NCI-H82 (cell line): ENCODE data around the gene FGFR2.

Source experiments
- DNase-seq: peaks from one replicate; lab custom pipeline; 2025; lab: John Stamatoyannopoulos, UW

The FGFR2 gene

GRCh38 chr10:121493521-121493920 is 104.7 kb downstream of the FGFR2 start:
- no peak for DNase-seq

DNA sequence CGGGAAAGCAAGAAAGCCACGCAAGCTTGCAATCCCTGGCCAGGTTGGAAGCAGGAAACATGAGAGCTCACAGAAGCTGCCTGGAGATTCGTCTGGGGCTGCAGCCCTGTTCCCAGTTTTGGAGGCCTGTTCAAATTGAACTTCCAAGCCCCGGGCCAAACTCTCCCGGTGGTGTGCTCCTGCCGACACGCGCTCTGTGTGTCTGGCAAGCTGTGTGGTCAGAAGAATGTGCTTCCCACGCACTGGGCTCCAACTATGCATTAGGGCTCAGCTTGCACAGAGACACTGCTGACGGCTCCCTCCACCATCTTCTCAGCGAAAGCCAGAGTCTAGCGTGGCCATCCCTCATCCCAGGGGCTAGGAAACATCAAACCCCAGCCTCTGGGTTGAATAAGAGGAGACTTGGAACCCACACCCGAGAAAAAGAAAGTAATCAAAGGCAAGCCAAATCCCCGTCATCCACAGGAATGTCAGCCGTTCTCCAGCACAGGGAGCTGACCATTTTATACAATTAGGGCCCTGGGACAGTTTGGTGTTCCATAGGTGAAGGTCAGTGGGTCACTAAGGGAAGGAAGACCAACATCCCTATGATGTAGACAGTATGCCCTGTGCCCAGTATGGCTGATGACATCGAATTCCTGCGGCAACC is 107.2 kb downstream of the FGFR2 start:
- DNase-seq: no peak

- DNase-seq: no peak
These were observed 112.7 kb downstream of the FGFR2 start for GRCh38 chr10:121485436-121486139.

DNA sequence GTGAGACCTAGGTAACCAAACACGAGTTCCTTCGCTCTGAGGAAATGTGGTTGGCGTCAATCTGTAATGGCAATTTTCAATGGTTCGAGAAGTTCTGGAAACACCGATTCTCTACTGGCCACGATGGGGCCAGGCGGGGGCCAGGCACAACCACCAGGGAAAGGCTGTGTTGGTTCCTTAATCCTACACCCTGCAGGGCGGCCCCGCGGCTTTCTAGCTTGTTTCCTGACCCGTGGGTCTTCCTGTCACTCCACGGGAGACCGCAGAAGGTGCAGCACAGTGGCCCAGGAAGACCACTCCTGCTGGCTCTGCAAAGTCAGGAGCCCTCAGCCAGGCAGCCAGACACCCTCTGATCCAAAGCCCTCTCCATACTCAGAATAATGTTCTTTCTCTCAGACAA is 113.4 kb downstream of the FGFR2 start:
- DNase-seq: no peak

GRCh38 chr10:121484401-121484800 is 113.8 kb downstream of the FGFR2 start:
- DNase-seq: no peak

DNA sequence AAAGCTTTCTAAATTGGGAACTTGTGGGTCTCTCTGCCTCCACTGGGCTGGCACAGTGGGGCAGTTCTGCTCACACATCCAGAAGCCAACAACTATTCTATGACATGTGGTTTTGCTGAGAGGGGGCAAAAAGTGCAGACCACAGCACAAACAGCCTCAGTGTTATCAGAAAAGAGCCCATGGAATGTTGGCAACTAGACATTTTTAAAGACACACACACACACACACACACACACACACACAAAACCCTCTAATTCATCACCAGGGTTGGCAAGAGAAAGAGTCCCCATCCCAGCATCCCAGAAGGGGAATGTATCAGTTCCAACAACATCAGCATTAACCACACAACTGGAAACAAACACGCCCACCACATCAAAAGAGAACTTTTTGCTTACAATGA is 117.1 kb downstream of the FGFR2 start:
- DNase-seq: no peak

DNA sequence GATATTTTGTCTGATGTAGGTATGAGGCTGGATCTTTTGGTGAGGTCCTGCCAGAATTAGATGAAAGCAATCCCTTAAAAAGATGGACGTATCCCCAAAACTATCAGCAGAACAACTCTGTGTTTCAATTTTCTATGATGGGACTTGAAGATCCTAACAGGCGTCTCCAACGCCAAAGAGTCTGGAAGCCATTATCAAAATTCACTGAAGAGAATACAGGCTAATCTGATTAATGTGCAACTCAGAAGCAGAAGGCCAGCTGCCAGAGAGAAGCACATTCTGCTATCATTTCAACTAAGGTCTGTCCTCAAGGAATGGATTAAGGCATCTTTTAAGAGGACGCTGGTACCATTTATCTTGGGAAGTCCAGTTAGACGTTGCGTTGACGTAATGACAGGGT is 119.7 kb downstream of the FGFR2 start:
- DNase-seq: peak; percentile 93

DNA sequence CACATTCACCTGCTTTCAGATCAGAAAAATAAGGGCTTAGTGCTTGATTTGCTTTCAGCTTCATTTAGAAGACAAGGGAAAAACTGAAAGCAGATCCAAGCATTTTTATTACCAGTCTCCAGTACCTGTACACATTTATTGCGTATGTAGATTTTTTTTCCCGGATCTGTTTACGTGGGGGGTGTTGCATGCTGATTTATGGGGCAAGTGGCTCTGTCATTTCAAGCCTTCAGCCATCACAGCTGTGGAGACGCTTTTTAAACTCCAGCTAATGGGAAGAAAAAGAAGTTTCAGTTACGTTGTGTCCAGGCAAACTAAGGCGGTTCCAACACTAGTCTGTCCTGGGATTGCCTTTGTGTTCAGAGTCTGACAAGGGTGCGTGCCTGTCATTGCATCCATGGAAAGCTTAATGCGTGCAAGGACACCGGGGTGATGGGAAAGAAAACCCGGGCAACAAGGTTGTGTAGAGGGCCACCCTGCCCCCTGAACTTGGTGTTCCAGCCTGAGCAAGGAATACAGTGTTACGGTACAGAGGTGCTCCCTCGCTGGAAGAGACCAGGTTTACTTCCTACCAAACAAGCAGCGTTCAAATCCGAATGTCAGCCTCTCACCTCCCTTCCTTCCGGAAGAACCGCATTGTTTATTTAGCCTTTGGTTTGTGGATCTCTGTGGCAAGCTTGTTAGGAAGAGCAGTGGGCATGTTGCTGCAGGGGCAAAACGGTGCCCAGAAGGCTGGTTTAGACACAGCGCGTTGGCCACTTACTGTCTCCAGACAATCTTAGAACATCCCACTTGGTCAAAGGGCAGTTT is 128.2 kb downstream of the FGFR2 start:
- no peak for DNase-seq

DNA sequence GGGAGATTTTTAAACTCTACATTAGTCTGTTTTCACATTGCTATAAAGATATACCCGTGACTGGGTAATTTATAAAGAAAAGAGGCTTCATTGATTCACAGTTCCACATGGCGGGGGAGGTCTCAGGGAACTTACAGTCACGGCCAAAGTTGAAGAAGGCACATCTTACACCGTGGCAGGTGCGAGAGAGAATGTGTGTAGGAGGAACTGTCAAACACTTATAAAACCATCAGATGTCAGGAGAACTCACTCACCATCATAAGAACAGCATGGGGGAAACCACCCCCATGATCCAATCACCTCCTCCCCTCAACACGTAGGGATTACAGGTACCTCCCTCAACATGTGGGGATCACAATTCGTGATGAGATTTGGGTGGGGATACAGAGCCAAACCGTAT is 129.5 kb downstream of the FGFR2 start:
- no peak for DNase-seq

GRCh38 chr10:121466424-121466823 is 131.8 kb downstream of the FGFR2 start:
- DNase-seq: no peak

- no peak for DNase-seq
These were observed 133.0 kb downstream of the FGFR2 start for GRCh38 chr10:121465215-121465614.

DNA sequence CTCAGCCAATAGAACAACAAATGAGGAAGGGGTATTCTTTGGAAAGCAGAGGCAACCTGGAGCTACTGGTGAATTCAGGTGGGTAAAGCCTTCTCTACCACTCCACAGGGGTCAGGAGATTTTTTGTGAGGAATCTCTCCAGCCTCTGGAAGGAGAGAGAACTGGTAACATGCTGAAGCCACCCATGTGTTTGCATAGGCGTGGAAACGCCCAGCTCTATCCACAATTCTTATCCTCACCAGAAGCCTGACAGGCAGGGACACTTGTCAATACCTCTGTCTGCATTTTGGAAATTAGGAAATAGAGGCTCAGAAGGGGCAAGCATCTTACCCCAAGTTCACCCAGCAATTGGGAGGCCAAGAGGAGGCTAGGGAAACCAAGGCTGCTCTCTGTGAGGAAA is 133.7 kb downstream of the FGFR2 start:
- DNase-seq: no peak

DNA sequence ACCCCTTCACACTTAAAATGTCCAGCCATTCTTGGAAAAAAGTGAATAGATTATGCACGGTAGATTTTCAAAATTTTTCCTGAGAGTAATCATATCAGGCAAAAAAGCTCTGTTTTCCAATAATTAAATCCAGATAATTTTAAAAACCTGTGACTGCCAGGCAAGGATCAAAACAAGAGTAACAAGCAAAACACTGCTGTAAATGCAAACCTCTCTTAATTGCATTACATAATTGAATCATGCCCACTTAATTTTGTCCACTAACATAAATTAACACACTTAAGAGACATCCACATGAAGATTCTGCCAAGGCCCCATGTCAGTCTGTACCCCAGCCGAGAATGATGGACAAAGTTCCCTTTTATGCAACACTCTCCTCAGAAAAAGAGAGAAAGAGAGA is 135.3 kb downstream of the FGFR2 start:
- DNase-seq: peak; percentile 5

DNA sequence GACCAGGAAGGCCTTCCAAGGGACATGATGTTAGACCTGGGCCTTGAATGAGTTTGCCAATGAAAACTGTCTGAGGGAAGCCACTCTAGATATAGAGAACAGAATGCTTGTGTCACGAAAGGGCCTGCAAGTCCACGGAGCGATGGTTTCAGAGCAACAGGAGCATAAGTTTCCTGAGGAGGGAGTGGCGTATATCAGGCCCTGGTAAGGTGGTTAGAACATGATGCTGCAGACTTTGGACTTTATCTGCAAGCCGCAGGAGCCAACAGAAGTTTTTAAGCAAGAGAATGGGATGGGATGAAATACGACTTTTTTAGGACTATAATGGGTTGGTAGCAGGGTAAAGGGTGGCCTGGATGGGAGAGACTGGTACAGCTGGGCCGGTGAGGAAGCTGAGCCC is 136.0 kb downstream of the FGFR2 start:
- no peak for DNase-seq

DNA sequence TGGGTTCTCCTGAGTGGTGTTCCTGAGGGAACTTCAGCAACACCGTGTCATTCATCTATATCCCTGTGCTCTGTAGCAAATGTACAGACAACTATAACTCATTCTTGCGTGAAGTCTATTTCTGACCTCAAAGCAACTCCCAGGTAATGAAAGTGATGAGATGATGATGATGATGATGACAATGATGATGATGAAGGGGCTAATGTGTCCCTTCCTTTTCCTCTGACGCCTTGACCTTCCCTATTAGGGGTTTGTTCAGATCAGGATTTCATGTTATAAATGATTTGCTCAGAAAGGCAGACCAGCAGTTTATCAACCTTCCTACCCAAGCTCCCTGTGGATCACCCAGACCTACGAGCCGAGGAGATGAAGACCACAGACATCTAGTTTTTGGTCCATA is 136.9 kb downstream of the FGFR2 start:
- DNase-seq: no peak

DNA sequence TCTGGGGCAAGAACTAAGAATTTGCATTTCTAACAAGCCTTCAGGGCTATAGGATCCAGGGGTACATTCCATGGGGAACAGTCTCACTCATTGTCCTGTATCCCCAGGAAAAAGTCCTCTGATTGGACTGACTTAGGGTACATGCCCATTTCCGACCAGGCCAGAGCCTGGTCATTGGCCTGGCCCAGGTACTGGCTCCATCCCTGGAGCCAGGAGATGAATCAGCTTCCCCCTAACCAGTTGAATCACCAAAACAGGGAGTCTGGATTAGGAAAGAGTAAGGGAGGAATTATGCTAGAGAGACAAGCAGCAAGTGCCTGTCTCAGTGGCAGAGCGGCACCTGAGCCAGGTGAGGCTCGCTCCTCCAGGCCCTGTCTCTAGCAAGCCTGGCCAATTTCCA is 137.5 kb downstream of the FGFR2 start:
- no peak for DNase-seq

- DNase-seq: no peak
These were observed 138.4 kb downstream of the FGFR2 start for GRCh38 chr10:121459622-121460453.

DNA sequence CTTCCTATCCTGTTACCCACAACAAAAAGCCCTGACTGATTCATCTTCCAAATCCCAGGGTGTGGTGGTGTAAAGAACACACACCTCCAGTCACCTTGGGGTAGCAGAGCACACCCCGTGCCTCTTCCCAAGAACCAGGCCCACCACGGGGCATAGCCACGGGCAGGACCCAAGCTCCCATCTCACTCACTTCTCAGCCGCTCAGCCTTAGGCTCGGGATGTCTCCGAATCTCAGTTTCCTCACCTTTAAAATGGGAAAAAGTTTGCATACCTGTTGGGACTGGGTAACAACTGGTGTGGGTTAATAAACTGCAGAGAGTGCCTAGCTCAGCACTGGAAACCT is 139.0 kb downstream of the FGFR2 start:
- no peak for DNase-seq

DNA sequence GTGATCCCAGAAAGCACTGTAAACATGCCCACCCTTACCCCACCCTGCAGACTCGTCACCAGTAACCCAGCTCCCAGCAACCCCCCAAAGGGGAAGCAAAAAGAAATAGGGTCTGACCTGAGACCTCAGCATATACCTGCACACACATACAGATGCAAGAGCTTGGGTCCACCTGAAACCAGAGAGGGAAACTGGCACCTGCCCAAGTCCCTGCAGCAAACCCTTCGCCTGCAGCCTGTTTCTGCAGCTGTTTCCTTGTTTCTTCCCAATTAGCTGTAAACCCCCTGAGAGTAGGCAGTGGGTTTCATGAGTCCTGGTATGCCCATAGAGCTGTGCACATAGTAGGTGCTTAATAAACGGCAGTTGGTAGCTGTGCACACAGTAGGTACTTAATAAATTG is 140.5 kb downstream of the FGFR2 start:
- no peak for DNase-seq

GRCh38 chr10:121455377-121455776 is 142.9 kb downstream of the FGFR2 start:
- no peak for DNase-seq

DNA sequence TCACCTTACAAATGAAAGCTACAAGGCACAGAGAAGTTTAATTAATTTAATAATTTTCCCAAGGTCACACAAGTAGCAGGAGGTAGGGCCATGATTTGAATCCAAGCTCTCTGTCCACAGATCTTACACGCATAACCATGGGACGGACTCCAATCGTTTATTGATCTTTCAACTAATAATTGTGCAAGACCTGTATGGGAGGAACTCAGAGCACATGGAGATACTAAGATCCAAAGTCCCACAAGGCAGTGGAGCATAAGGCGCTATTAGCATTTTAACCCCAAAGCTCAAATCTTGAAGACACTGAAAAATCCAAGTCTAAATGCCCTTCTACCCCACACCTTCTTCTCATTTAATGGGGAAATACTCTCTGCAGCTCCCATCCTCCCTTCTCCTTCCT is 143.5 kb downstream of the FGFR2 start:
- no peak for DNase-seq

DNA sequence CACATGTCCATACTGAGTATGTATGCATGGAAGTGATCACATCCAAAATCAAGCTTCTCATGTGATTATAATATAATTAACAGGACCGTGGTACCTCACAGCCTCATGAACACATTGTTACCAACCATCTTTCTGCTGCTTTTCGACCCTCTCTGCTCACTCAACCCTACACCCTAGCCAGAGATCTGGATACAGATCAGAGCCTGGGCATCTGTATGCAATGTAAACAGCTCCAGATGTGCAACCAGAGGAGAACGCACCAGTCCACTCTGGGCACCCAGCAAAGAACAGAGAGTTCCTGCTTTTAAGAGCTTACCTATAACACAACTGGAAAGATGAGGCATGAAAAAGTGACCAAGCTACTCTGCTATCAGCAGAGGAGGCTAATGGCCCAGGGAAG is 145.1 kb downstream of the FGFR2 start:
- DNase-seq: no peak
